ENCODE data around the gene TANC2. TPM values are rescaled to one million over a fixed set of nuclear protein-coding genes. Genes with fewer than 3 reads are reported as not detected.

Gene TANC2
- total and polyA plus RNA-seq, 9 of the 15 experiments (the other 6 are each of a cell fraction or from before 2014, with no cell fraction given) = 0.46 to 7.8 (median 4.5) TPM

DNA sequence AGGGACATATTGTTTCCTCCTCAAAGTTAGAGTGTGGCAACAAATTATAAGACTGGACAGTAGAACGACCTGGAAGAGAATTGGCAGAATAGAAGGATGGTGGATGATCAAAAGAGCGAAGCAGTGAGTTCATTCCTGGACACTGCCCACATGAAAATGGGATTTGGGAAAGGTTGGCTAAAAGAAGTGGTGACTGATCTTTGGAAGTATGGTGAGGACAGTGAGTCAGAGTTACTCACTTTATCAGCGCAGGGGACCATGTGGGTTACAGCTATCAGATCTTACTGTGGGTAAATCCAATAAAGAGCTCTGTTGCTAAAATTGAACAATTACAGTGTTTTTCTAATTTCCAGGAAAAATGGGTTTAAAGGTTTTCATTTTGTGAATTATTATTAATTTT, 2.7 kb upstream of the TANC2 start (continued):
- TF ChIP-seq, protein P1, sequence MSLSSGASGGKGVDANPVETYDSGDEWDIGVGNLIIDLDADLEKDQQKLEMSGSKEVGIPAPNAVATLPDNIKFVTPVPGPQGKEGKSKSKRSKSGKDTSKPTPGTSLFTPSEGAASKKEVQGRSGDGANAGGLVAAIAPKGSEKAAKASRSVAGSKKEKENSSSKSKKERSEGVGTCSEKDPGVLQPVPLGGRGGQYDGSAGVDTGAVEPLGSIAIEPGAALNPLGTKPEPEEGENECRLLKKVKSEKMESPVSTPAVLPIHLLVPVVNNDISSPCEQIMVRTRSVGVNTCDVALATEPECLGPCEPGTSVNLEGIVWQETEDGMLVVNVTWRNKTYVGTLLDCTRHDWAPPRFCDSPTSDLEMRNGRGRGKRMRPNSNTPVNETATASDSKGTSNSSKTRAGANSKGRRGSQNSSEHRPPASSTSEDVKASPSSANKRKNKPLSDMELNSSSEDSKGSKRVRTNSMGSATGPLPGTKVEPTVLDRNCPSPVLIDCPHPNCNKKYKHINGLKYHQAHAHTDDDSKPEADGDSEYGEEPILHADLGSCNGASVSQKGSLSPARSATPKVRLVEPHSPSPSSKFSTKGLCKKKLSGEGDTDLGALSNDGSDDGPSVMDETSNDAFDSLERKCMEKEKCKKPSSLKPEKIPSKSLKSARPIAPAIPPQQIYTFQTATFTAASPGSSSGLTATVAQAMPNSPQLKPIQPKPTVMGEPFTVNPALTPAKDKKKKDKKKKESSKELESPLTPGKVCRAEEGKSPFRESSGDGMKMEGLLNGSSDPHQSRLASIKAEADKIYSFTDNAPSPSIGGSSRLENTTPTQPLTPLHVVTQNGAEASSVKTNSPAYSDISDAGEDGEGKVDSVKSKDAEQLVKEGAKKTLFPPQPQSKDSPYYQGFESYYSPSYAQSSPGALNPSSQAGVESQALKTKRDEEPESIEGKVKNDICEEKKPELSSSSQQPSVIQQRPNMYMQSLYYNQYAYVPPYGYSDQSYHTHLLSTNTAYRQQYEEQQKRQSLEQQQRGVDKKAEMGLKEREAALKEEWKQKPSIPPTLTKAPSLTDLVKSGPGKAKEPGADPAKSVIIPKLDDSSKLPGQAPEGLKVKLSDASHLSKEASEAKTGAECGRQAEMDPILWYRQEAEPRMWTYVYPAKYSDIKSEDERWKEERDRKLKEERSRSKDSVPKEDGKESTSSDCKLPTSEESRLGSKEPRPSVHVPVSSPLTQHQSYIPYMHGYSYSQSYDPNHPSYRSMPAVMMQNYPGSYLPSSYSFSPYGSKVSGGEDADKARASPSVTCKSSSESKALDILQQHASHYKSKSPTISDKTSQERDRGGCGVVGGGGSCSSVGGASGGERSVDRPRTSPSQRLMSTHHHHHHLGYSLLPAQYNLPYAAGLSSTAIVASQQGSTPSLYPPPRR (CRISPR knock-in tag; IDR thresholded peaks at IDR 0.05; ENCODE audit: borderline replicate concordance) = no peak
- TF ChIP-seq ZKSCAN3 (CRISPR knock-in tag; IDR thresholded peaks at IDR 0.05) (no peak), ZNF696 (CRISPR knock-in tag; conservative IDR thresholded peaks at IDR 0.05) (no peak), MCM7 (IDR thresholded peaks at IDR 0.05) (no peak), FOSL1 (tag; conservative IDR thresholded peaks at IDR 0.05) (peak; percentile 98), ZNF146 (CRISPR knock-in tag; IDR thresholded peaks at IDR 0.05; ENCODE audit: unreplicated experiment) (no peak), SMARCE1 (IDR thresholded peaks at IDR 0.05) (peak; percentile 82; the same call in 1 of the 2 replicates), ZNF23 (CRISPR knock-in tag; IDR thresholded peaks at IDR 0.05) (no peak), U2AF2 (optimal IDR thresholded peaks at IDR 0.05; ENCODE audit: low read depth, low read length) (no peak), KAT7 (CRISPR knock-in tag; IDR thresholded peaks at IDR 0.05; ENCODE audit: borderline replicate concordance) (no peak), HDAC1 (IDR thresholded peaks at IDR 0.05) (no peak), ILK (tag; IDR thresholded peaks at IDR 0.05; ENCODE audit: borderline replicate concordance, low read depth) (no peak), HNRNPH1 (optimal IDR thresholded peaks at IDR 0.05; ENCODE audit: low read depth, low read length) (no peak), NFYB (IDR thresholded peaks at IDR 0.05; ENCODE audit: extremely low read depth, insufficient read length) (no peak), EP300 (IDR thresholded peaks at IDR 0.05; ENCODE audit: low read length) (no peak), GTF2A2 (tag; IDR thresholded peaks at IDR 0.05) (no peak), DPF2 (IDR thresholded peaks at IDR 0.05) (peak; percentile 81), SMARCC2 (IDR thresholded peaks at IDR 0.05; ENCODE audit: low read depth) (no peak), ARID1B (IDR thresholded peaks at IDR 0.05) (peak; percentile 75), ZNF780A (CRISPR knock-in tag; IDR thresholded peaks at IDR 0.05) (no peak), EP400 (IDR thresholded peaks at IDR 0.05) (no peak), RAD51 (IDR thresholded peaks at IDR 0.05; ENCODE audit: borderline replicate concordance, low read depth) (no peak)
- TF ChIP-seq, protein P2, sequence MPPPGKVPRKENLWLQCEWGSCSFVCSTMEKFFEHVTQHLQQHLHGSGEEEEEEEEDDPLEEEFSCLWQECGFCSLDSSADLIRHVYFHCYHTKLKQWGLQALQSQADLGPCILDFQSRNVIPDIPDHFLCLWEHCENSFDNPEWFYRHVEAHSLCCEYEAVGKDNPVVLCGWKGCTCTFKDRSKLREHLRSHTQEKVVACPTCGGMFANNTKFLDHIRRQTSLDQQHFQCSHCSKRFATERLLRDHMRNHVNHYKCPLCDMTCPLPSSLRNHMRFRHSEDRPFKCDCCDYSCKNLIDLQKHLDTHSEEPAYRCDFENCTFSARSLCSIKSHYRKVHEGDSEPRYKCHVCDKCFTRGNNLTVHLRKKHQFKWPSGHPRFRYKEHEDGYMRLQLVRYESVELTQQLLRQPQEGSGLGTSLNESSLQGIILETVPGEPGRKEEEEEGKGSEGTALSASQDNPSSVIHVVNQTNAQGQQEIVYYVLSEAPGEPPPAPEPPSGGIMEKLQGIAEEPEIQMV (tag; conservative IDR thresholded peaks at IDR 0.05; ENCODE audit: low read depth) = no peak
- TF ChIP-seq, protein P3, sequence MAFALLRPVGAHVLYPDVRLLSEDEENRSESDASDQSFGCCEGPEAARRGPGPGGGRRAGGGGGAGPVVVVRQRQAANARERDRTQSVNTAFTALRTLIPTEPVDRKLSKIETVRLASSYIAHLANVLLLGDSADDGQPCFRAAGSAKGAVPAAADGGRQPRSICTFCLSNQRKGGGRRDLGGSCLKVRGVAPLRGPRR (CRISPR knock-in tag; IDR thresholded peaks at IDR 0.05) = no peak
